Tibial nerve (tissue), 4 donors: ENCODE measurements around the gene CTXN1.

Experiments
- CTCF ChIP-seq, 5 experiments: fragments of 200-600 bp in 3 of 5; fragments of 450-650 bp in 2 of 5; sonication (generic) in 3 of 5; IDR thresholded peaks; one replicate each; pipeline ENCODE4 v1.5.1; 2016 to 2019; ENCODE audit warnings: antibody characterized with exemption in 5 of 5, mild to moderate bottlenecking in 3 of 5, moderate library complexity in 2 of 5
- EP300 ChIP-seq, 2 donors: sonication (generic); formaldehyde crosslinking; IDR thresholded peaks; one replicate each; pipeline ENCODE4 v1.6.1; 2017; ENCODE audit warnings: antibody characterized with exemption in 2 of 2, mild to moderate bottlenecking in 1 of 2
- POLR2A ChIP-seq, 2 donors: fragments of 450-650 bp; IDR thresholded peaks; one replicate each; pipeline ENCODE4 v1.6.1; 2017; ENCODE audit warnings: antibody characterized with exemption in 2 of 2, mild to moderate bottlenecking in 2 of 2, moderate library complexity in 2 of 2

GRCh38 chr19:7877249-7877836 lies 48.6 kb downstream of the CTXN1 start:
- no peak for TF ChIP-seq CTCF (IDR thresholded peaks at IDR 0.05)
- no peak for TF ChIP-seq POLR2A (IDR thresholded peaks at IDR 0.05)
- TF ChIP-seq EP300 (IDR thresholded peaks at IDR 0.05): no peak
